Measurements from ENCODE around the gene AOAH.

The AOAH gene, protein sequence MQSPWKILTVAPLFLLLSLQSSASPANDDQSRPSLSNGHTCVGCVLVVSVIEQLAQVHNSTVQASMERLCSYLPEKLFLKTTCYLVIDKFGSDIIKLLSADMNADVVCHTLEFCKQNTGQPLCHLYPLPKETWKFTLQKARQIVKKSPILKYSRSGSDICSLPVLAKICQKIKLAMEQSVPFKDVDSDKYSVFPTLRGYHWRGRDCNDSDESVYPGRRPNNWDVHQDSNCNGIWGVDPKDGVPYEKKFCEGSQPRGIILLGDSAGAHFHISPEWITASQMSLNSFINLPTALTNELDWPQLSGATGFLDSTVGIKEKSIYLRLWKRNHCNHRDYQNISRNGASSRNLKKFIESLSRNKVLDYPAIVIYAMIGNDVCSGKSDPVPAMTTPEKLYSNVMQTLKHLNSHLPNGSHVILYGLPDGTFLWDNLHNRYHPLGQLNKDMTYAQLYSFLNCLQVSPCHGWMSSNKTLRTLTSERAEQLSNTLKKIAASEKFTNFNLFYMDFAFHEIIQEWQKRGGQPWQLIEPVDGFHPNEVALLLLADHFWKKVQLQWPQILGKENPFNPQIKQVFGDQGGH

GRCh38 chr7:36723951-36724664 lies at the start of gene AOAH:
TSS of gene AOAH (minus strand) at chr7:36724494. CDS start at chr7:36724148, 346 bp downstream.
- no peak for DNase-seq (ENCODE audit: low spot score)

DNA sequence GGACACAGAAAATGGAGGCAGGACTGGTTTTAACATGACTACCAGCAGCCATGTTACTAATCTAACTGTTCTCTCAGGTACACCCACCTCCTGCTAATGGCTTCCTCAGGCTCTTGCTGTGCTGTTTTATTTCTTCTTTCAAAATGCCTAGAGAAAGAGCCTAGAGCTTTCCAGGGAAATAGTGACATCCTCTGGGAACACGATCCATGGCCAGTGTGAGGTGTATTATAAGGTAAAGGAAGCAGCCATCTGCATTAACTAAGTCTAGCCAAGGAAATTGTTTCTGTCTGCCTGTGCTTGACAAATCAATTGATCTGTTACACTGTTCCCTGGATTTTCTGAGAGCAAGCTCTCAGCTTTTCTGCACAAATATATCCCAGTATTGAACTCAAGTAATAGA lies 42.2 kb upstream of the AOAH start:
- DNase-seq (ENCODE audit: low spot score) = no peak

GRCh38 chr7:36765605-36766004 lies 41.3 kb upstream of the AOAH start:
- no peak for DNase-seq (ENCODE audit: low spot score)

- DNase-seq (ENCODE audit: low spot score) = no peak
Observed at GRCh38 chr7:36764929-36765328, 40.6 kb upstream of the AOAH start.

DNA sequence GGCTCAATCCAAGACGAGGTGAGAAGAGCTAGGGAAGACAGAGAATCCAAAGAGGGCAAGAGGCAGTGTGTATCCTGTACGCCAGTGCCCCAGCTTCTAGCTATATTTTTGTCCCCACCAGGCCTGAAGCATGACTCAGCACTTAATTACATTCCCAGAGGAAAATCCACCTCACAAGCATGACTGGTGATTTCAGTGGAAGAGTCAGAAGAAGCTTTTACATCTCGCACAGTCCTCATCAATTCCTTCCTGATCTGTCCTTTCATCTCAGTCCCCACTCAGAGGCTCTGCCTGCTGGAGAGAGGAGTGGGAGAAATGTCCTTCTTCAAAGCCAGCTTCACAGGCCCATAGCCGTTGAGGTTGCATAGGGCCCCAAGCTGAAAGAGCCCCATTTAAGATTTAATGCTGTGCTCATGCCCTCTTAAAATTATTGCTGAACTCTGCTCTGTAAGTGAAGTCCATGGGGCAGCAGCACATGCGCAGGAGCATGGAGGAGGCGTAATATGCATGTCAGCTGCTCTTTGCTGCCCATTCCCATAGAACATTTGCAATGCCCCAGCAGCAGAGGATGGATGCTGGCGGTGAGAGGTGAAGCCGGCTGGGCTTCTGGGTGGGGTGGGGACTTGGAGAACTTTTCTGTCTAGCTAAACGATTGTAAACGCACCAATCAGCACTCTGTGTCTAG lies 39.0 kb upstream of the AOAH start:
- no peak for DNase-seq (ENCODE audit: low spot score)

- no peak for DNase-seq (ENCODE audit: low spot score)
Observed at GRCh38 chr7:36762394-36762793, 38.1 kb upstream of the AOAH start.

GRCh38 chr7:36761835-36762234 lies 37.5 kb upstream of the AOAH start:
- DNase-seq (ENCODE audit: low spot score) = no peak

GRCh38 chr7:36760856-36761762 lies 36.8 kb upstream of the AOAH start:
- no peak for DNase-seq (ENCODE audit: low spot score)

DNA sequence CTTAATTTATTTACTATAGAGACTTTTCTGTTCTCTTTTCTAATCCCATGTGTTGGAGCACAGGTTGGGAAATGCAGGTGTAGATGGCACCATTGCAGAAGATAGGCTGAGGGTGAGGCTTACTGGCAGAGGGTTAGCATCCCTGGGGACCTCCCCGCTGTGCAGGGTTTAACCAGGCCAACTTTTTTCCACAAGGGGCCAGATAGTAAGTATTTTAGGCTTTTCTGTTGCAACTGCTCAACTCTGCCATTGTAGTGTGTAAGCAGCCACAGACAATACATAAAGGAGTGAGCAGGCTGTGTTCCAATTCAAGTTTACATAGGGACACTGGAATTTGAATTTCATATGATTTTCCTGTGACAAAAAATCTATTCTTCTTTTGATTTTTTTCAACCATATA lies 34.6 kb upstream of the AOAH start:
- DNase-seq (ENCODE audit: low spot score) = no peak

GRCh38 chr7:36755484-36755883 lies 31.2 kb upstream of the AOAH start:
- no peak for DNase-seq (ENCODE audit: low spot score)

- no peak for DNase-seq (ENCODE audit: low spot score)
Observed at GRCh38 chr7:36752026-36752711, 27.9 kb upstream of the AOAH start.

DNA sequence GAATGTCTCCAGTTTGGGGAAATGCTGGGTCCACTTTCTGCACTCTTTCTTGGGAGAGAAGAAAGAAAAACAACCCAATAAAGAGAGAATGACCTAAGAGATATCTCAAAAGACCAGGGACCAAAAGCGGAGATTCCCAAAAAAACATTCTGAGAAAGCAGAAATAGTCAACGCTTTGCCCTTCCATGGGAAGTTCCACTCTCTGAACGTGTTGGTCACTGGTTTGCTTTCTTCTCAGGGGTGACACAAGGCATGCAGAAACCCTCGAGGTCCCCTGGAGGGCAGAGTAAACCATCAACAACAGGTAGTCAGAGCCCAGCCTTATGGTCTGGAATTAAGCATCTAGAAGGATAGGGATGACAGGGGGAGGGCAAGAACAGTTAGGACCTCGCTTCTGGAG lies 26.2 kb upstream of the AOAH start:
- no peak for DNase-seq (ENCODE audit: low spot score)

- no peak for DNase-seq (ENCODE audit: low spot score)
Observed at GRCh38 chr7:36749282-36749960, 25.1 kb upstream of the AOAH start.

DNA sequence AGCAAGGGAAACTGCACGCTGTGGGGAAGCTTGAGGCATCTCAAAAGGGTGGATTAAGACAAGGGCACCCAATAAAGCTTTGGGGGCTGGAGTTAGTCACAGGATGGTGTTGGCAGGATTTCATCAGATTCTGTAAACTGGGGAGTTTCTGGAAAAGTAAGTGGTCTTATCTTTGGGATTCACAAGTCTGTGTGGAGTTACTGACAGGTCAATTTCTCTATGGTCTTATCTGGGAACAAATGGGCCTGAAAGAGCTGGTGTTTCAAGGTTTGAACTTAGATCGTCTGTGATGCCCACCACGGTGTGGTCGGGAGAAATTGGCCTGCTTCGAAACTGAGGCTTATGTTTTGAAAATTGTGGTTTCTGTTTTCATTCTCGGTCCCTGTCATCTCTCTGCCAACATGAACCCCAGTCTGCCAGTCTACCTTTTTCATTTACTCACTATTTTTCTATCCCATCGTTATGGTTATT lies 23.8 kb upstream of the AOAH start:
- DNase-seq (ENCODE audit: low spot score) = no peak

- DNase-seq (ENCODE audit: low spot score) = no peak
Observed at GRCh38 chr7:36747280-36748016, 23.2 kb upstream of the AOAH start.

DNA sequence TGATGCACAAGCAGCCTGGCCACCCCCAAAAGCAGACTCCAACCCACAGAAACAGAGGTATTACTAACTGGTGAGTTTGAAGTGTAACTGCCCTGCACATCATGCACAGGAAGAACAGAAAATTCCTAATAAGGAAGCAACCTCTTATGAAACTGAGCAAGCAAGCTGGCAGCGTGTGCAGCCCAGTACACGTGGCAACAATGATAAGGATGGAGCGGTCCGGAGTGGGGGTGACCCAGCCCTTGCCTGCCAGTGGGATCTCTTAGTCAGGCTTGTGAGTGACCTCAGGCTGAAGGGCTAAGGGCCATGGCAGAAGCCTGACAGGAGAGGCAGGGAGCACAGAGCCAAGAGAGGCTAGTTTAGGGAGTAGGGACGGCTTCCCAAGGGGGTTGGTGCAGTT lies 22.1 kb upstream of the AOAH start:
- no peak for DNase-seq (ENCODE audit: low spot score)

DNA sequence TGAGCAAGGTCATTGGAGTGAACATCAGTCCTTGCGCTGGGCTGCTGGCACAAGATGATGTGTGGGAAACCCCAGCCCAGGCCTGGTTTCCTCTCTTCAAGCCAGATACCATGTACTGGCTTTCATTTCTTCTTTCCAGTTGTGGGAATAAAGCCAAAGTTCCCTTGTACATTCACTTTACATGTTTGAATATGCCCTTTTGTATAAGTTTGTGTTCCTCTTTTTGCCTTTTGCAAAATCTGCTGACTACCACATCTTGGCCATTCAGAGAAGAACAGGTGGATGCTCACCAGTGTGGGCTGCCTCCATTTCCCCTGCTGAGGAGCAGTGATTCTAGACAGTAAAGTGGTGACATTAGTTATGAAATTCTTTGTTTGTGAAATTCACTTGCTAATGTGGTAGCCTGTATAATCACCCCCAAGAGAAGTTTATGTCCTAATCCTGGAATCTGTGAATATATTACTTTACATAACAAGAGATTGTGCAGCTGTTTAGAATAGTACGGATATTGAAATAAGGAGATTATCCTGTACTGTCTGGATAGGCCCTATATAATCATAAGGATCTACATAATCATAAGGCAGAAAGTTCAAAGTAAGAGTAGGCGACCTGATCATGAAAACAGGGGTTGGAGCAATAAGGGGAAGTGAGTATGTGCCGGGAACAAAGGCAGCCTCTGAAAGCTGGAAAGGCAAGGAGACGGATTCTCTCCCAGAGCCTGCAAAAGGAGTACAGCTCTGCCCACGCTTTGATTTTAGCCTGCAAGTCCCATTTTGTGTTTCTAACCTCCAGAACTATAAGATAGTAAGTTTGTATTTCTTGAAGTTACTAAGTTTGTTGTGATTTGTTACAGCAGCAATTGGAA lies 18.8 kb upstream of the AOAH start:
- no peak for DNase-seq (ENCODE audit: low spot score)

DNA sequence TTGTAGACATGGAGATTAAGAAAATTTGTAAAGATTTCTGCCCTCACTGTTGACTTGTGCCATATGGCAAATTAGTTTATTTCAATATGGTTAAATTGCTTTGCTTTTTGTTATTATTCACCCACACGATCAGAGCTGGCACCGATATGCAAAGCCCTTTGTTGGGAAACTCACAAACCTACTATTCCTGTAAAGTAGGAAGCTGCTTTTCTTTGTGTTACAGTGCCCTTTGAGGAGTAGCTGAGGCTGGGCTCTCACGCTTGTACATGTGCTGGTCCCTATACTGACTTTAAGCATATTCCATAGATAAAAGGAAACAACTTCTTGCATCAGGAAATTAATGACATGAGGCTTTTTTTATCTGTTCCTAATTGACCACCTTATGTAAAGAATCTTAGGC lies 17.6 kb upstream of the AOAH start:
- DNase-seq (ENCODE audit: low spot score) = no peak

DNA sequence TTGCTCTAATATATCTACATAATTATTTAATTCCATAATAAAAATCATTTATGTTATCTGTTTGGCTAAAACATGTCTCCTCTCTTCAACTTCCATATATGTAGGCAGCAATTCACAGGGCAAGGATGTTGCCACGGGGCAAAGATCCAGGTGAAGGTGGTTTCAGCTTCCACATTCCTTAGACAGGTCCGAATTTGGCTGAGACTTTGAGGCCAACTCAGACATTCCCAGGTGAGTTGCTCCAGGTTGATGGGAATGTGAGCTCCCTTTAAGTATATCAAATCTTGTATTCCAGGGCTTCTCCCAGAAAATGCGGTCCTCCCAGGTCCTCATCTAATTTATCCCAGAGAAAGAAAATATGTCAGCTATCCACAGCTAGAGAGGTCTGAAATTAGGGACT lies 15.1 kb upstream of the AOAH start:
- no peak for DNase-seq (ENCODE audit: low spot score)
